ENCODE results near the gene BTBD6. TPM values are rescaled to one million over a fixed set of nuclear protein-coding genes. Genes with fewer than 3 reads are reported as not detected.
A peak's percentile ranks its signal among the peaks of the same experiment; 100 is the strongest.

The BTBD6 gene
- polyA plus RNA-seq (ENCODE audit: insufficient read length in 10 of 10) = 10 to 100 TPM; 29.6 to 45.7 (median 37.9) TPM
- long read RNA-seq, donor 1, transcript BTBD6-203 (4 exons, 2,176 nt) = major isoform, 5 of 23 reads
- long read RNA-seq, donor 1, partial matches to known transcripts = 14 of 23 reads
- long read RNA-seq, donor 1, other reads (novel, unspliced or antisense) = 0 of 23 reads
- long read RNA-seq, donor 2, transcript BTBD6-203 (4 exons, 2,176 nt) = major isoform, 7 of 12 reads
- long read RNA-seq, donor 2, partial matches to known transcripts = 0 of 12 reads
- long read RNA-seq, donor 2, other reads (novel, unspliced or antisense) = 0 of 12 reads
- long read RNA-seq, donor 3 = 0 reads
- long read RNA-seq, donor 4, transcript BTBD6-203 (4 exons, 2,176 nt) = major isoform, 9 of 11 reads
- long read RNA-seq, donor 4, partial matches to known transcripts = 0 of 11 reads
- long read RNA-seq, donor 4, other reads (novel, unspliced or antisense) = 0 of 11 reads
- long read RNA-seq, donor 5, transcript BTBD6-203 (4 exons, 2,176 nt) = major isoform, 9 of 11 reads
- long read RNA-seq, donor 5, partial matches to known transcripts = 0 of 11 reads
- long read RNA-seq, donor 5, other reads (novel, unspliced or antisense) = 0 of 11 reads
- long read RNA-seq, donor 6, transcript BTBD6-203 (4 exons, 2,176 nt) = major isoform, 16 of 25 reads
- long read RNA-seq, donor 6, partial matches to known transcripts = 7 of 25 reads
- long read RNA-seq, donor 6, other reads (novel, unspliced or antisense) = 0 of 25 reads
- long read RNA-seq, donor 7, transcript BTBD6-203 (4 exons, 2,176 nt) = major isoform, 6 of 8 reads
- long read RNA-seq, donor 7, partial matches to known transcripts = 0 of 8 reads
- long read RNA-seq, donor 7, other reads (novel, unspliced or antisense) = 0 of 8 reads
- long read RNA-seq, donor 8, transcript BTBD6-203 (4 exons, 2,176 nt) = major isoform, 7 of 10 reads
- long read RNA-seq, donor 8, partial matches to known transcripts = 0 of 10 reads
- long read RNA-seq, donor 8, other reads (novel, unspliced or antisense) = 0 of 10 reads
- long read RNA-seq, donor 9, partial matches to known transcripts = 0 of 1 reads
- long read RNA-seq, donor 9, other reads (novel, unspliced or antisense) = 0 of 1 reads

GRCh38 chr14:105248368-105249181, at the start of gene BTBD6:
Gene BTBD6 (plus strand): TSS chr14:105248533. CDS start chr14:105248712, 179 bp downstream.
- DNase-seq = peak; percentile 79 to 95 (median 92)

GRCh38 chr14:105198588-105198987, 49.7 kb upstream of the BTBD6 start:
- DNase-seq = no peak

- no peak for DNase-seq
Measured at GRCh38 chr14:105199093-105199492, 49.2 kb upstream of the BTBD6 start.

DNA sequence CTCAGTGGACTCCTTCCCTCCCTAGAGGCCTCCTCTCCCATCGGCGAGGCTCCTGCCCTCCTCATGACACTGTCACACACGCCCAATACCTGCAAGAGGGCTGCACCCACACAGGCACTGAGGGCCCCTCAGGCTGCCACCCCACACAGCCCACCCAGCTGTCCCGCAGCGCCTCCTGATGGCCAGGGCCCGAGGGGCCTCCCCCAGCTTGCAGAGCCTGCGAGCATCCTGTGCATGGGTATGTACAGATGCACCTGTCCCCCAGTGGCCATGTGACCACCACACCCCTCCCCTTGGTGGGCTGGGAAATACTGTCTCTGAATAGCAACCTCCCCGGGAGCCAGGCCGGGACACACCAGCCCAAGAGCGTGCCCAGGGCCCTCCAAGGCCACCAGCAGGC, 48.3 kb upstream of the BTBD6 start:
- no peak for DNase-seq

DNA sequence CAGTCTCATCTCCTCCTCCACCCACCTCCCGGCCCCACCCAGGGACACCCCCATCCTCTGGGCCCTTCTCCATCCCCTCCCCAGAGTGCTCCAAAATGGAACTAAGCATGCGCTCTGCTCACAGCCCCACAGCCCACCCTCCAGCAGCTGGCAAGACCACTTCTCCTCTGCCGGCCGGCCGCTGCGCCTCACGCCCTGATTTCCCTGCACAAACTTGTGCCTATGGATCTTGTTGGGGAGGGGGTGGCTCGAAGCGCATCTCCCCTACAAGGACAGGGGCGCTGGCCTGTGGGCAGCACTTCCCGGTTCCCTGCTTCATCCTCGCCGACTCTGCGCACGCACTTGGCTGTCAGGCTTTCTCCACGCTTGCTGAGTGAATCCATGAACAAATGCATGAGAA, 47.7 kb upstream of the BTBD6 start:
- peak in 1 of 3 donors; percentile 53 for DNase-seq

DNA sequence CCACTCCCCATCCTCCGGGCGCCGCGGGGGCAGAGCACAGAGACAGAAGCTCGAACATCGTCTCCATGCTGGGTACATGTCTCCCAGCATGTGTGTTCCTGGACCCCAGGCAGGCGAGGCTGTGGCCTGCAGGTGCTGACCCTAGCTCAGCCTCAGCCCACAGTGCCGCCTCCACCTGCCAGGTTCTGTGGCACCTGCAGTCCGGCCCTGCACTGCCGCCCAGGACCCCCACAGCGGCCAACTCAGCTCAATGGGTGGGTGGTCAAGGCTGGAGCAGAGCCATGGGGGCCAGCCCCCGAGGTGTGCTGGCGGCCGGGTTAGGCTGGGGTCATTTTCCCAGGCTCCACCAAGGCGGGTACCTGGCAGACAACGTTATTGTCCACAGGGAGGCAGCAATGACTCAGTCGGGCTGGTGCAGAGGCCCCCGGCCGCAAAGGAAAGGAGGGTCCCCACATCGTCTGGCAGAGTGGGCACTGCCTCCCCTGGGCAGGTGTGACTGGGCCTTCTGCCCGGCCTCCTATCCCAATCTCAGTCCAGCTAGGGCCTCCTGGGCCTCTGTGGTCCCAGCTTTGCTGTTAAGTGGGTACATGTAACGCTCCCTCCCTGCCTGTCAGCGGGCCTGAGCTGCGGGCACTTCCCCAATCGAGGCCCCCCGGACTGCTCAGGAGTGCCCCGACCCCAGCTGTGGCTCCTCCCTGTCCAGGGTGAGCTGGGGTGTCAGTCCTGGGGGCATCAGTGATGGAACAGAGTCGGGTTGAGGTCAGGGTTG, 47.0 kb upstream of the BTBD6 start:
- DNase-seq = no peak

GRCh38 chr14:105201925-105202513, 46.3 kb upstream of the BTBD6 start:
- peak in 1 of 3 donors; percentile 51 for DNase-seq

GRCh38 chr14:105203057-105203531, 45.2 kb upstream of the BTBD6 start:
- DNase-seq = peak in 2 of 3 donors; percentile 56 to 84

DNA sequence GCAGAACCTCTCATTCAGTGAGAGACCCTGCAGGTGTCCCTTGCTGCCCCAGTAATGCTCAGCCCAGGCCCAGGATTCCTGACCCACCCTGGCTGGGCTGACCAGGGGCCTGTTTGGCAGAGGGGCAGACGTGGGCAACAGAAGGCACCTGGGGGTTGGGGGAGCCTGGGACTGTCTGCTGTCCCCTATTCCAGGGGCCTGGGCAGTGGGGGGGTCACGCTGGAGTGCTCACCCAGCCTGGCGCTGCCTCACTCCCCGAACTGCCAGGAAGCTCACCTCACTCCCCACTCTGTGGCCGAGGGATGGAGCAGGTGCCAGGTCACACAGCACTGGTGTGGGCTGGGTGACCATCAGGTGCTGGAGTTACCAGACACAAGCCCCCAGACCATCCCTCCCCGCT, 44.6 kb upstream of the BTBD6 start:
- no peak for DNase-seq

- DNase-seq = peak in 1 of 3 donors; percentile 47
Measured at GRCh38 chr14:105204206-105204930, 44.0 kb upstream of the BTBD6 start.

GRCh38 chr14:105204931-105205672, 43.2 kb upstream of the BTBD6 start:
- DNase-seq = peak in 1 of 3 donors; percentile 37

DNA sequence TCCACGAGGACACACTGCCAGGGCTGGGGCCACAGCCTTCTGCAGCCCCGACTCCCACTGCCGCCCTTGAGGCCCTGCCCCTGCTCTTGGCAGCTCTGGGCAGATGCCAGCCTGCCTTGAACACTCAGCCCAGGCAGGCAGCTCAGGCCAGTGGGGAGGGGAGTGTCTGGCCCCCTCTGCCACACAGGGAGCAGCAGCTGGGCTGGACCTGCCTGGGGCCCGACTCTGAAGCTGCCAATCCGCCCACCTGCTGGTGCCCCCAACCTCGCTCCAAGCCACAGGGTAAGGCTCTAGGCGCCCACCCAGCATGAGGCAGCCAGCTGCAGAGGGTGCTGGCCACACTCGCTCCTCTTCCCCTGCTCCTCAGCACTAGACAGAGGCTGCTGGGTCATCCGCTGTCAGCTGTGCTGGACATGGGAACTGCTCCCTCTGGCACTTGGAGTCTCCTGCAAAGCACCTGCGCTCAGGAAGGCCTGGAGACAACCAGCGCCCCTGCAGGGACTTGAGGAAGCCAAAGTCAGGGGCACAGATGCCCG, 42.6 kb upstream of the BTBD6 start:
- DNase-seq = peak in 1 of 3 donors; percentile 59

DNA sequence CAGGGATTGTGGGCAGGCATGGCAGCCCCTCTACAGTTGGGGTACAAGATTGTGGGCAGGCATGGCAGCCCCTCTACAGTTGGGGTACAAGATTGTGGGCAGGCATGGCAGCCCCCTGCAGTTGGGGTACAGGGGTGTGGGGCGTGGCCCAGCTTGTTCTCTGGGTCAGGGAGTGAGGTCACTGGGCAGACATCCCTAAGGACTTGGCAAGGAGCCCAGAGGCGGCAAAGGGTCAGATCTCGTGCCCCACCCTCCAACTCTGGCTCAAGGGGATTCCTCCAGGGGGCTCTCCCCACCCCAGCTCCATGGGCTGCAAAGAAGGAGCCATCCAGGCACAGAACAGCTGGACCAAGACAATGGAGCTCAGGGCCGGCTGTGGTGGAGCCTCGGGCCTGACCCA, 41.5 kb upstream of the BTBD6 start:
- no peak for DNase-seq

DNA sequence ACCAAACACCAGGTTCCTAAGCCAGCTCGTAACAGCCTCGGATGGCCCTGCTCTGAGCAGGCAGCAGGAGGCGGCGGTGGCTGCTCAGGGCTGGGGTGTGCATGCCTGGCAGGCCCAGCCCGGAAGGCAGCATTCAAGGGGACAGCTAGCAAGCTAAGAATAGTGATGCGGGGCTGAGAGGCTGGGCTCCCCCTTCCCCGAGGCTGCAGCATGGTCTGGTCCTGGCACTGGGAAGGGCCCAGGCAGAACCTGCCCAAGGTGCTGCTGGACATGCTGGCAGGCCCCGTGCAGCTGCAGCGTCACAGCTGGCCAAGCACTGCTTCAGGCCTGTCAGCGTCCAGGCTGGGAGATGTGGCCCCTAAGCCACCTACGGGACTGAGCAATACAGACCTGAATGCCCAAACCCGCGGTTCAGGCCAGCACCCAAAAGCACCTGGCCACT, 40.9 kb upstream of the BTBD6 start:
- no peak for DNase-seq

DNA sequence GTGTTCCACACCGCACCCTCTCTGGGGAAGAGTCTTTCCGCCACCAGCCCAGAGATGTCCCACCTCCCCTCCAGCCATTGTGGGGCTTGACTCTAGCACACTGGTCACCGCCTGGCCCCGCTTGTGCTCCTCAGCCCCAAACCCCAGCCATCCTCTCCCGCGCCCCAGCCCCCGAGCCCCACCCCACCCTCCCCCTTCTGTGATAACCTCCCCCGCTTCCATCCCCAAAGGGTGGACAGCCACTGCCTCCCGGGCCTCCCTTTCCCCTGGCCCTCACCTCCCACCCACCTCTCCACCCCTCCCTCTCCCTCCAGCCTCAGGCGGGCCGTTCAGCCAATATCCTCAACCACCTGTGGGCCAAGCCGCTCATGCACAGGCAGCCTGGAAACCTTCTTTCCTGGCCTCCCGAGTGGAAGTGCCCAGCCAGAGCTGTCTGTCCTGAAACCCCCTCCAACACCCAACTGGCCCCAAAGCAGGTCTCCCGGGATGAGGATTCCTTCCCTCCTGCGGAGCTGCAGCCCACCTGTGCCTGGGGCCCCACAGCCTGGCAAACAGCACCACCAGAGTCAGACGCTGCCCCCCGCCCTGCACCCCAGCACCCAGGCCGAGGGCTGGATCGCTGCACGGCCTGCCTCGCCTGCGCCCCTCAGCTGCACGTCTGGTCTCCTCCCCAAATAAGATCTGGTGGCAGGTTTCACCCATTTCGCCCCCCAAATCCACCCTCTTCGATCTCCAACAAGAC, 40.2 kb upstream of the BTBD6 start:
- no peak for DNase-seq

- no peak for DNase-seq
Measured at GRCh38 chr14:105208738-105209075, 39.6 kb upstream of the BTBD6 start.

GRCh38 chr14:105209091-105209490, 39.2 kb upstream of the BTBD6 start:
- no peak for DNase-seq

All from muscle of back (tissue), 13 donors.